Urinary bladder (tissue), 4 donors: ENCODE results near the gene ANKDD1B. TPM values are rescaled to one million over a fixed set of nuclear protein-coding genes. Genes with fewer than 3 reads are reported as not detected.
A peak's percentile ranks its signal among the peaks of the same experiment; 100 is the strongest.
"Not testable (repeated sequence)": the region's sequence is repeated elsewhere in the genome, so short reads cannot be mapped to it uniquely, and the experiment has no call there.

Experiments
- DNase-seq: peaks from one replicate; pipeline ENCODE4 v3.0.0-alpha.2; 2015; ENCODE audit errors: extremely low spot score
- H3K27ac ChIP-seq: one replicate; pipeline ENCODE4 v1.5.1; 2013; ENCODE audit warnings: low read depth, mild to moderate bottlenecking, moderate library complexity
- H3K36me3 ChIP-seq: one replicate; pipeline ENCODE4 v1.6.1; 2013; ENCODE audit warnings: mild to moderate bottlenecking, moderate library complexity; ENCODE audit not compliant: insufficient read depth
- H3K4me1 ChIP-seq: one replicate; pipeline ENCODE4 v1.6.1; 2013; ENCODE audit warnings: mild to moderate bottlenecking, moderate library complexity; ENCODE audit not compliant: insufficient read depth
- H3K4me3 ChIP-seq: one replicate; pipeline ENCODE4 v1.5.1; 2013; ENCODE audit warnings: low read depth, low read length
- WGBS: extraction: QIAGEN DNeasy Blood & Tissue Kit; methylation state at CpG from one replicate; pipeline ENCODE4 v1.1.7; 2013; 5-methylcytosine and 5-hydroxymethylcytosine counted together
- polyA plus RNA-seq: library from polyadenylated mRNA; stranded (reverse); fragments of 200-250 nt; gene quantifications from one replicate; pipeline ENCODE4 v1.2.3, GENCODE V29; 2013
- total RNA-seq: library from RNA; depleted of rRNA; stranded (reverse); fragments of >200 nt; gene quantifications from one replicate; pipeline ENCODE4 v1.2.3, GENCODE V29; 2014
- donor health status: healthy with polysubstance abuse.
- donor health status: healthy.

The ANKDD1B gene
- total RNA-seq (10.3 TPM), polyA plus RNA-seq (0.41 TPM)

DNA sequence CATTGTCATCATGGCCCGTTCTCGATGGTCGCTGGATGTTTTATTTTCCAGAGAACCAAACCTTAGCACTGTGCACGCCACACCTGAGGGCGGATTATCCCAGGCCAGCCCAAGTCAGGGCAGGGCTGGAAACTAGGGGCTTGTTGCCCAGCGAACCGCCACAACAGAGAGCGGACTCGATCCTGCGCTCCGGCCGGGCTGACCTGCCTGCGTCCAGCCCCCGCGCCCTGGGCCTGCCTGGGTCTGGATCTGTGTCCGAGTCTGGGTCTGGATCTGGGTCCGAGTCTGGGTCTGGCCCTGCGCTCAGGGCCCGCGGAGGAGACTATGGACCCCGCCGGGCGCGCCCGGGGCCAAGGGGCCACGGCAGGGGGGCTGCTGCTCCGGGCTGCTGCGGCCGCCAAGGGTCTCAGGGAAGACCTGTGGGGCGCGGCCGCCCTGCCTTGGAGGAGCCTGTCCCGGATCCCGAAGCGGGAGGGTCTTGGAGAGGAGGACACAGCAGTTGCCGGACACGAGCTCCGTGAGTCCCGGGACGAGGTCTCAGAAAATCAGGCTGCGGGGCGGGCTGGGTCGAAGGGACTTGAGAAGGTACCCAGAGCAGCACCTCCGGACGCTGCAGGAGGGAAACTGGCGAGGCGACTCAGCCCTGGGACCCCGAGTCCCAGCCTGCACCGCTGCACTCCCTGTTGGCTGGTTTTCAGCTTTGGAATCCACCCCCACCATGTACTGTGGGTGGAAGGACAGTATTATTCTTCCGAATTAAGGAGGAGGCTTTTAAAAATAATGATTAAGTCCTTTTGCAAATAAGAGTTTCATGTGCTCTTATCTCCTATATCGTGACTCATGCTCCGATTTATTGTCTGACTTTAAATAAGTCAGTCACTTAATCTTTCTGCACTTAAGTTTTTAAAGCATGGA lies at the start of gene ANKDD1B:
ANKDD1B (plus strand) TSS at position 143 of the 915 bp plus-strand sequence; CDS start at position 325, 182 bp downstream.
- H3K27ac ChIP-seq = peak within 1 kb of the TSS; percentile 58
- no peaks in the 10 kb centered on the region for H3K4me1 ChIP-seq
- peak; percentile 53 for DNase-seq
- H3K36me3 ChIP-seq = no peaks in the 10 kb centered on the region
- WGBS = 1% methylated on average over 52 of the region's 52 CpGs
- peak within 1 kb of the TSS; percentile 53 for H3K4me3 ChIP-seq

DNA sequence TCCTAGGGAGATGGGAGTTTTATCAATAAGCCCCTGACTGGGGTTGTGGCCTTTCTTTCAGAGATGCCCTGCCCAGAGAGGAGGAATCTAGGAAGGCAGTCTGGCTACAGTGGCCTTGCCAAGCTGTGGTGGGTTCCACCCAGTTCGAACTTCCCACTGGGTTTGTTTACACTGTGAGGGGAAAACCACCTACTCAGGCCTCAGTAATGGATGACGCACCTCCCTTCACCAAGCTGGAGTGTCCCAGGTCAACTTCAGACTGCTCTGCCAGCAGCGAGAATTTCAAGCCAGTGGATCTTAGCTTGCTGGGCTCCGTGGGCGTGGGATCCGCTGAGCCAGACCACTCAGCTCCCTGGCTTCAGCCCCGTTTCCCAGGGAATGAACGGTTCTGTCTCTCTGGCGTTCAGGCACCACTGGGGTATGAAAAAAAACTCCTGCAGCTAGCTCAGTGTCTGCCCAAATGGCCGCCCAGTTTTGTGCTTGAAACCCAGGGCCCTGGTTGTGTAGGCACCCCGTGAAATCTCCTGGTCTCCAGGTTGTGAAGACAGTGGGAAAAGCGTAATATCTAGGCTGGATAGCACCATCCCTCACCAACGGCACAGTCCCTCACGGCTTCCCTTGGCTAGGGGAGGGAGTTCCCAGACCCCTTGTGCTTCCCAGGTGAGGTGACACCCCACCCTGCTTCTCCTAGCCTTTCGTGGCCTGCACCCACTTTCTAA lies 45.1 kb upstream of the ANKDD1B start:
- not testable (repeated sequence) for H3K4me3 ChIP-seq

DNA sequence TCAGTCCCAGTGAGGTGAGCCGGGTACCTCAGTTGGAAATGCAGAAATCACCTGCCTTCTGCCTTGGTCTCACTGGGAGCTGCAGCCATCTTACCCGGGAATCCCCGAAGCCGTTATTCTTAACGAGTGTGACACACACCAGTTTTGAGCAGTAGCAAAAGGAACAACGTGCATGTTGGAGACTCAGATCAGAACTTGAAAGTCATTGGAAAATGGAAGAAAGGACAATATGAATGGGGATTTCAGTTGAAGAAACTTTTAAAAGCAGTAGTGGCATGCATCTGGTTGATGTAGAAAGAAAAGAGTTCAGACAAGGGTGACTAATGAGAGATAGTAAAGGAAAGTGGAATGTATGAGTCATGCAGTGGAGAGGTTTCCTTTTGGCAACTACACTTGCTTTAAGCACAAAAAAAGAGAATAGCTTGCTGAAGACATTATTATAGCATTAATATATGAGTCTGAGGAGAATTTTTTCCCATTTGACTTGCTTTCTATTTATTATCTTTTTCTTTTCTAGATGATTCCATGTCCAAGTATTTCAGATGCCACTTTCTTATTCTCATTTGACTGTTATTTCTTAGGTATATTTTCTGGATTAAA lies 44.4 kb upstream of the ANKDD1B start:
- H3K4me3 ChIP-seq = no peak overlapping the region
- peak; percentile 50 for DNase-seq
- no peaks in the 10 kb centered on the region for H3K4me1 ChIP-seq
- no peak overlapping the region for H3K27ac ChIP-seq
- H3K36me3 ChIP-seq = no peaks in the 10 kb centered on the region
- WGBS = 49% methylated on average over 6 of the region's 6 CpGs

More for the DNA sequence above, 45.1 kb upstream of the ANKDD1B start:
- H3K36me3 ChIP-seq, DNase-seq, H3K27ac ChIP-seq, H3K4me1 ChIP-seq: not testable (repeated sequence)
- WGBS = 94% methylated on average over 15 of the region's 15 CpGs

DNA sequence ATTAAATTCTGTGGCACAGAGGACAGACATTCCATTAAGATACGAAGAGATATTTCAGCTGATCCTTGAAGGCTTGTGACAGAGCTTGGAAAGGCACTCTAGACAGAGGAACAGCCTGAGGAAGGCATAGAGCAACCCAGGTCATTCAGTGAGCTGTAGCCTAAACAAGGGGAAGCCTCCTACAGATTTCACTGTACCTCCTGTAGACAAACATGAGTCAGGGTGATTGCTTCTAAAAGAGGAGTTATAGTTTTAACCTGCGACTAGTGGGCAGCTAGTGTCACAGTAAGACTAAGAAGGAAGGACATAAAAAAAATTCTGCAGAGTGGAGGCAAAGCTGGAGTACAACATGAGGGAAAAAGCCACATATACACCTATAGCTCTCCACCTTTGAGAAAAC lies 43.5 kb upstream of the ANKDD1B start:
- DNase-seq = no peak
- no peaks in the 10 kb centered on the region for H3K36me3 ChIP-seq
- no peaks in the 10 kb centered on the region for H3K4me1 ChIP-seq
- 41% methylated on average over 2 of the region's 2 CpGs for WGBS
- H3K27ac ChIP-seq = no peak overlapping the region
- H3K4me3 ChIP-seq = no peak overlapping the region

DNA sequence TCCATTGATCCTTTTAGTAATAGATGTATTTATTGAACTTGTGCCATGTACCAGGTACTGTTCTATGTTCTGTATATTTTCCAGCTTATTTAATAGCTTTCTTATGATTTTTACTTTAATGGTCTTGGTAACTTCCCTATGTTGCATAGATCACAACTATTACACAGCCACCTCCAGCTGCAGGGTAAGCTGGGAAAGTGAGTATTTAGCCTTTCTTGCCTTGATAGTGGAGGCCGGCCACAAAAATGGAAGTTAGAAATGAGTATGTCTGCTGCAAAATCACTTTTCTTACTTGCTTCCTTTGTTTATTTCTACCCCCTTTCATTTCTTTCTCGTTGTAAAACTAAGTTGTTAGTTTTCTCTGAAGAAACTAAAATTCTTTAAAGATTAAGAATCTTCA lies 43.1 kb upstream of the ANKDD1B start:
- DNase-seq = no peak
- no peaks in the 10 kb centered on the region for H3K4me1 ChIP-seq
- WGBS = 68% methylated on average over 2 of the region's 2 CpGs
- H3K4me3 ChIP-seq = no peak overlapping the region
- no peak overlapping the region for H3K27ac ChIP-seq
- no peaks in the 10 kb centered on the region for H3K36me3 ChIP-seq

DNA sequence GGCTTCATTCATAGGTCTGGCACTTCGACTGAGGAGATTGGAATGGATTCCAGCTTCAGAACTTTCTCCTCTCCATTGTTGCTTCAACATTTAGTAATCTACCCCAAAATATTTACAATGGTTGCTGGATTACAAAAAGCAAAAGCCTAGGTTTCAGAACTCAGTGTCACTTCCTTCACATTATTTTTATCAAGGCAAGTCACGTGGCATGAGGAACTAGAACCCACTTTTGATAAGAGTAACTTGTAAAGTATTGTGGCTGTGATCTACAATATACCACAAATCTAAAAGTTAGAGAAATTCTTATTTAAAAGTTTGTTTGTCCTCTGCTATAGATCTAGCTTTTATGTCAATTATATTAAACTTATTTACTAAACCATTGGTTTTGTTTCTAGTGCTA lies 39.7 kb upstream of the ANKDD1B start:
- peaks cover 2% of the 10 kb centered on the region for H3K36me3 ChIP-seq
- DNase-seq = no peak
- H3K4me3 ChIP-seq = no peak overlapping the region
- H3K4me1 ChIP-seq = no peaks in the 10 kb centered on the region
- H3K27ac ChIP-seq = no peak overlapping the region
- 72% methylated on average over 2 of the region's 2 CpGs for WGBS

DNA sequence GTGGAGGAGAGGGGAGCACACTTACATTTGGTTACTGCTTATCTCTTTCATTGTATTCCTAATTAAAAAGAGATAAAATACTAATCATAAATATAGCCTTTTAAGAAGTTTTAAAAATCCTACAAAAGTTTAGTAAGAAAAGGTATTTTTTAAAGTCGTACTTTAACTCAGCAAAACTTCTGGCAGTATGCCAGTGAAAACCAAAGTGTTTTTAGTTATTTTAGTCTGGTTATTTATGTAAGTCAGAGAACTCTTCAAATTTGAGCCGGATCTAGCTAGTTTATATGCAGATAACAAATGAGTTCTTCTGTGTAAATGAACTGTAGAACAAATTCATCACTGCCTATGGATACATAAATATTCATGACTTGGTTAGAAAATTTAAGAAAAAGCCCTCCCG lies 36.5 kb upstream of the ANKDD1B start:
- Histone ChIP-seq H3K4me3 (no peak overlapping the region), H3K36me3 (peaks cover 2% of the 10 kb centered on the region), H3K27ac (no peak overlapping the region), H3K4me1 (no peaks in the 10 kb centered on the region)
- WGBS = 27% methylated on average over 3 of the region's 3 CpGs
- DNase-seq = no peak

DNA sequence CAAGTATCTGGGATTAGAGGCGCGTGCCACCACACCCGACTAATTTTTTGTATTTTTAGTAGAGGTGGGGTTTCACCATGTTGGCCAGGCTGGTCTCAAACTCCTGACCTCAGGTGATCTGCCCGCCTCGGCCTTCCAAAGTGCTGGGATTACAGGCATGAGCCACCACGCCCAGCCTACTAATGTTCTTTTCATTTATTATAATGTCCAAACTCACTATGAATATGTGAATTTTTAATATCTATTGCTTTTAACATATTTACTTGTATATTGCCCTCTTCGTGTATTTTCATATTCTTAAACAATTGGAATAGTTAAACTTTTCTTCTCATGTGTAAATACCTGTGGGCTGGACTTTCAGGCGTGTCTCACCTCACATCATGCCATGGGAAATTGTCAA lies 33.0 kb upstream of the ANKDD1B start:
- WGBS = 95% methylated on average over 8 of the region's 8 CpGs
- not testable (repeated sequence) for H3K36me3 ChIP-seq, DNase-seq, H3K27ac ChIP-seq, H3K4me1 ChIP-seq, H3K4me3 ChIP-seq

DNA sequence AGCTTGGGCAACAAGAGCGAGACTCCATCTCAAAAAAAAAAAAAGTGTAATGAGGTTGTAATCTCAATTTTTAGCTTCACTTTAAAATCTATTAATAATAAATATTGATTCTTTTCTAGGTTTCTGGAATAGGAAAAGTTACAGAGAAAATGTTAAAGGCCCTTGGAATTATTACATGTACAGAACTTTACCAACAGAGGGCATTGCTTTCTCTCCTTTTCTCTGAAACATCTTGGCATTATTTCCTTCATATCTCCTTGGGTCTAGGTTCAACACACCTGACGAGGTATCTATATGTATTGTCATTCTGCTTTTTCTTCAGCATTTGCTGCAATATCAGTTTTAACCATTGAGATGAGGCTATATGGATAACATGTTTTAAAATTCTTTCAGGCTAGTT lies 26.6 kb upstream of the ANKDD1B start:
- Histone ChIP-seq H3K27ac (no peak overlapping the region), H3K4me1 (no peaks in the 10 kb centered on the region), H3K36me3 (peaks cover 2% of the 10 kb centered on the region), H3K4me3 (no peak overlapping the region)
- no peak for DNase-seq
- 91% methylated on average over 2 of the region's 2 CpGs for WGBS

DNA sequence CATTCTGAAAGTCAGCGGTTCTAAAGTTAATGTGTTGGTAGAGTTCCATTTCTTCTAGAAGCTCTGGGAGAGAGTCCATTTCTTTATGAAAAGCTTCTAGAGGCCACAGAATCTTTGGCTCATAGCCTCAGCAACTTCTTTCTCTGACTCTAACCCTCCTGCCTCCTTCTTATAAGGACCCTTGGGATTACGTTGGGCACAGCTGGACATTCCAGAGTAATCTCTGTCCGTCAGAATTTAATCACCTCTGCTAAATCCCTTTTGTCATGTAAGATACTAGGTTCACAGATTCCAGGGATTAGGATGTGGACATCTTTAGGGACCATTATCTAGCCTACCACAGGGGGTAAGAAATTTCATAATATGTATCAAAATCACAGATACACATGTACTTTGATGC lies 22.6 kb upstream of the ANKDD1B start:
- H3K4me1 ChIP-seq = no peaks in the 10 kb centered on the region
- no peak overlapping the region for H3K4me3 ChIP-seq
- WGBS = 60% methylated on average over 3 of the region's 3 CpGs
- no peak overlapping the region for H3K27ac ChIP-seq
- H3K36me3 ChIP-seq = peaks cover 2% of the 10 kb centered on the region
- no peak for DNase-seq

DNA sequence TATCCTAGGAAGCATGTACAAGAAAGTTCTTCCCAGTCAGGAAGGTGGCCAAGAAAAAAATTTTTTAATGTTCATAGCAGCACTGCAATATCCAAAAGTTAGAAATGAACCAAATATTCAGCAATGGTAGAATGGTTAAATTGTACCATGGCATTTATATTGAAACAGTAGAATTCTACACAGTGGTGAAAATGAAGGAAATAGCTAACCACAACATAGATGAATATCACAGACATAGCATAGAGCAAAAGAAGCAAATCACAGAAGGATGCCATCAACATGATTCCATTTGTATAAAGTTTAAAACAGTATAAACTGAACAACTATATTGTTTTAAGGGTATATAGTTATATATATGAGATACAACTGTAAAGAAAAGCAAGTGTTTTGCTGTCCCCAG lies 10.7 kb upstream of the ANKDD1B start:
- no peak overlapping the region for H3K4me3 ChIP-seq
- H3K36me3 ChIP-seq = no peaks in the 10 kb centered on the region
- no peak overlapping the region for H3K27ac ChIP-seq
- no peak for DNase-seq
- H3K4me1 ChIP-seq = no peaks in the 10 kb centered on the region

DNA sequence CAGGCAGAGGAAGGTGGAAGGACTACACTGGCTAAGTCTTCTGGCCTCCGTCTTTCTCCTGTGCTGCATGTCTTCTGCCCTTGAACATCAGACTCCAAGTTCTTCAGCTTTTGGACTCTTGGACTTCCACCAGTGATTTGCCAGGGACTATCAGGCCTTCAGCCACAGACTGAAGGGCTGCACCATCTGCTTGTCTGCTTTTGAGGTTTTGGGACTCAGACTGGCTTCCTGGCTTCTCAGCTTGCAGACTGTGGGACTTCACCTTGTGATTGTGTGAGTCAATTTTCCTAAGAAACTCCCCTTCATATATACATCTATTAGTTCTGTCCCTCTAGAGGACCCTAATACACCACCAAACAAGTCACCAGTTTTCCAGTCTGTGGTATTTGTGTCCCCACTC lies 9.7 kb upstream of the ANKDD1B start:
- DNase-seq = no peak
- H3K4me3 ChIP-seq = no peak overlapping the region
- H3K4me1 ChIP-seq = no peaks in the 10 kb centered on the region
- no peaks in the 10 kb centered on the region for H3K36me3 ChIP-seq
- H3K27ac ChIP-seq = no peak overlapping the region
- WGBS = 96% methylated on average over 1 of the region's 1 CpG

DNA sequence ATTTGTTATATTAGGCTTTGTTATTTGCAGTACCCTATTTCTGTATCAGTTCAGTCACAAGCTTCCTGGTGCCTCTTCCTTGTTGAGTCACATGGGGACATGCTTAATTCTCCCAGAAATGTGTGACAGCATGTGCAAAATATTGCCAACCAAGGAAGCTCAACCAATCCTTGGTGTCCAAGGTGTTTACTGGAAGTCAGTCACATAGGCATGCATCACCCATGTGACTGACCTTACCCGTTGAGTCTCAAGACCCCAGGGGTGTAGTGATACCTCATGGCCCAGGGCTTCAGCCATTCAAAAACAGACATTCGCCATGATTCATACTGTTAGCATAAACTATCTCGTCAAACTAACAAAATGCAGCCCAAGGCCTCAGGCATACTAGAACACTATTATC lies 9.3 kb upstream of the ANKDD1B start:
- Histone ChIP-seq H3K4me3 (no peak overlapping the region), H3K36me3 (no peaks in the 10 kb centered on the region), H3K4me1 (no peaks in the 10 kb centered on the region), H3K27ac (no peak overlapping the region)
- no peak for DNase-seq
- 87% methylated on average over 3 of the region's 3 CpGs for WGBS

DNA sequence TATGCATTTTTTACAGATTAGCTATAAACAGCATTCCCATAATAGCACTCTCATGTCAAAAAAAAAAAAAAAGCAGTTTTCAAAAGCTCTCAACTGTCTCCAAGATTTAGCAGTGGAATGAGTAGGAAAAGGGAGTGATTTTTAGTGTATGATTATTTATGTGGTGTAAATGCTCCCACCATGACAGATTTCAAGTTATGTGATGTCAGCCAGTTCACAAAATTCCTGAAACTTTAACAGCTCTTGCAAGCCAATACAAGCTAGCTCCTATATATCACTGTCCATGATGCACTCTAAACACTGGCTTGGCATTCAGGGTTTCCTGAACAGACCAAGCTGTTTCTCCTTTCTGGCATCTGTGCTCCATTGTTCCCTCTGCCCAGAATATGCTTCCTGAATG lies 7.9 kb upstream of the ANKDD1B start:
- H3K4me1 ChIP-seq = no peaks in the 10 kb centered on the region
- H3K4me3 ChIP-seq = no peak overlapping the region
- H3K27ac ChIP-seq = no peak overlapping the region
- no peak for DNase-seq
- H3K36me3 ChIP-seq = no peaks in the 10 kb centered on the region
